Measurements from ENCODE around the gene ATN1.
A peak's percentile ranks its signal among the peaks of the same experiment; 100 is the strongest.
"Not testable (repeated sequence)": the region's sequence is repeated elsewhere in the genome, so short reads cannot be mapped to it uniquely, and the experiment has no call there.

ATN1 gene

DNA sequence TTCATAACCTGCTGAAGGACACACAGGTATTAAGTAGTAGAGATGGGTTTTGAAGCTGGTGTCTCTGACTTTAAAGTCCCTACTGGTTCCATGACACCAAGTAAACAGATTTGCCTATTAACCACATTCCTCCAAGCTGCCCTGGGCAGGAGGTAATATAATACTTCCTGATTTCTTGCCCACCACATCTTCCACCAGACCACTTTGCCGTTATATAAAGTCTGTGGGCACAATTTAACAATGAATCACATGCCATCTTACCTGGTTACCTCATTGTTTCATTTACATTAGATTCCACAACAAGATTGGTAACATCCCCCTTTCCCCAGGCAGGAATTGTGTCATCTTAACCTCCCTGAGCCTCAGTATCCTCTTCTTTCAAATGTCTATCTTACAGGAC is 24.0 kb upstream of the ATN1 start:
- DNase-seq (ENCODE audit: low spot score) = peak; percentile 60

- peak; percentile 96 for DNase-seq (ENCODE audit: low spot score)
These were observed 23.2 kb upstream of the ATN1 start, which contains the start of gene LRRC23 for GRCh38 chr12:6904280-6905276. Gene LRRC23 (plus strand): TSS chr12:6904822. CDS start chr12:6905634, 812 bp downstream.

DNA sequence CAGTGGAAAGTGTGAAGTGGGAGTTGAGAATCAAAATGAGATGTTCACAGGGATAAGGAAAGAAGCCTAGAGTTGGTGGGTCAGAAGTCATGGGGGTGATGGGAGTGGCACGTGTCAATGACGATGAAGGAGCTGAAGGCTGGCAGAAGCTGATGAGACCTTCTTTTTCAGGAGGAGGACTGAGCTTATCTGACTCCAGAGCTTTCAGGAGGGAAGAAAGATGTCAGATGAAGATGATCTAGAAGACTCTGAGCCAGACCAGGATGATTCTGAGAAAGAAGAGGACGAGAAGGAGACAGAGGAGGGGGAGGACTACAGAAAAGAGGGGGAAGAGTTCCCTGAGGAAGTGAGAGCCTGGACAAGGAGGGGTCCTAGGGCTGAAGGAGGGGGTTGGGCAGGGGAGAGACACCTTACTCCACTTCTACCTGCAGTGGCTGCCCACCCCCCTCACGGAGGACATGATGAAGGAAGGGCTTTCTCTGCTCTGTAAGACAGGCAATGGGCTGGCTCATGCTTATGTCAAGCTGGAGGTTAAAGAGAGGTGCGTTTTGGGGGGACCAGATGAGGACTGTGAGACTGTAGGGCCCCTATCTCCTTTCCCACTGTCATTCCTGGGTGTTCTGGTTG is 22.2 kb upstream of the ATN1 start:
- no peak for DNase-seq (ENCODE audit: low spot score)

DNA sequence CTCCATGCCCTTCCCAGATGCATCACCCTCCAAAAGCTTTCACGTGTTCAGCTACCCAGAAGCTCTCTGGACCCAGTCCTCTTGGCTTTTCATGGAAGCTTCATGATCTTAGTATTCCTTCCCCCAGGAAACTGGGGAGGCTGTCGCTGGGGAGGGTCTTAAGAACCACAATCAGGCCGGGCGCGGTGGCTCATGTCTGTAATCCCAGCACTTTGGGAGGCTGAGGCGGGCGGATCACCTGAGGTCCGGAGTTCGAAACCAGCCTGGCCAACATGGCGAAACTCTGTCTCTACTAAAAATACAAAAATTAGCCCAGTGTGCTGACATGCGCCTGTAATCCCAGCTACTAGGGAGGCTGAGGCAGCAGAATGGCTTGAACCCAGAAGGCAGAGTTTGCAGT is 19.6 kb upstream of the ATN1 start:
- not testable (repeated sequence) for DNase-seq (ENCODE audit: low spot score)

- DNase-seq (ENCODE audit: low spot score) = no peak
These were observed 18.2 kb upstream of the ATN1 start for GRCh38 chr12:6909421-6910145.

DNA sequence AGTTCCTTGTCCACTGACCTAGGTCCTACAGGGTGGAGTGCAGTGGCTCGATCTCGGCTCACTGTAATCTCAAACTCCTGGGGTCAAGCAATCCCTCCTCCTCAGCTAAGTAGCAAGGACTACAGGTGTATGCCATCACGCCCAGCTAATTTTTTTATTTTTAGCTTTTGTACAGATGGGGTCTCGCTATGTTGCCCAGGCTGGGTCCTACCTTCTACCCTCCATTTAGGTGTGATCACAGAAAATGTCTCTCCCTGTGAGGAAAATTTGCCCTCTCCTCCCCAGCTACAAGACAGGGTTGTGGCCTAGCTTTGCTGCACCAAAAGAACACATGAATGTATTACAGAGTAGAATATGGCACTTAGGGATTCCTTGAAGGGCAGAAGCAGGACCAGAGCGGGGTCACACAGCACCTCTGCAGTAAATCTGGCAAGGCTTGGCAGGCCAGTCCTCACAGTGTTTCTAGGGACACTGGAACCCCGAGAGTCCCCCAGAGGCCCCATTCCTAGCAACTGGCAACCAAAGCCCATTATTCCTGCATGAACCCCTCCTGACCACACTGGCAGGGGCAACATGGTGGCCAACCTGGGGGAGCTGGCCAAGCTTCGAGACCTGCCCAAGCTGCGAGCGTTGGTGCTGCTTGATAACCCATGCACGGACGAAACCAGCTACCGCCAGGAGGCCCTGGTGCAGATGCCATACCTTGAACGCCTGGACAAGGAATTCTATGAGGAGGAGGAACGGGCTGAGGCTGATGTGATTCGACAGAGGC is 15.4 kb upstream of the ATN1 start:
- no peak for DNase-seq (ENCODE audit: low spot score)

DNA sequence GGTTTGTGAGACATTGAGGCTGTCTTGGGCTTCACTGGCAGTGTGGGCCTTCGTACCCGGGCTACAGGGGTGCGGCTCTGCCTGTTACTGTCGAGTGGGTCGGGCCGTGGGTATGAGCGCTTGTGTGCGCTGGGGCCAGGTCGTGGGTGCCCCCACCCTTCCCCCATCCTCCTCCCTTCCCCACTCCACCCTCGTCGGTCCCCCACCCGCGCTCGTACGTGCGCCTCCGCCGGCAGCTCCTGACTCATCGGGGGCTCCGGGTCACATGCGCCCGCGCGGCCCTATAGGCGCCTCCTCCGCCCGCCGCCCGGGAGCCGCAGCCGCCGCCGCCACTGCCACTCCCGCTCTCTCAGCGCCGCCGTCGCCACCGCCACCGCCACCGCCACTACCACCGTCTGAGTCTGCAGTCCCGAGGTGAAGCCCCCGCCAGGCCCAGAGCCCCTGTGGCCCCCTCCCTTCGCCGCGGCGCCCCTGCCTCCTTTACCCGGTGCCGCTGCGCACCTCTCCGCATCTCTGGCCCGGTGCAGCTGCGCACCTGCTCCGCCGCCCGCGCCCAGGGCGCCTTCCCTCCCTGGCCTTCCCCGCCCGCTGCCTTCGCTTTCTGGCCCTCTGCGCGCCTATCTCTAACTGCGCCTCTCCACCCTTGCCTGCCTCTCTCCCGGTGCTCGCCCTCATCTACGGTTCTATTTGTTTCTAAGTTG is 13.4 kb upstream of the ATN1 start, which contains the start of gene ENO2:
TSS of gene ENO2 (plus strand) at position 335 of the 701 bp plus-strand sequence. CDS start 1,253 bp downstream, outside the sequence.
- DNase-seq (ENCODE audit: low spot score) = peak; percentile 82

DNA sequence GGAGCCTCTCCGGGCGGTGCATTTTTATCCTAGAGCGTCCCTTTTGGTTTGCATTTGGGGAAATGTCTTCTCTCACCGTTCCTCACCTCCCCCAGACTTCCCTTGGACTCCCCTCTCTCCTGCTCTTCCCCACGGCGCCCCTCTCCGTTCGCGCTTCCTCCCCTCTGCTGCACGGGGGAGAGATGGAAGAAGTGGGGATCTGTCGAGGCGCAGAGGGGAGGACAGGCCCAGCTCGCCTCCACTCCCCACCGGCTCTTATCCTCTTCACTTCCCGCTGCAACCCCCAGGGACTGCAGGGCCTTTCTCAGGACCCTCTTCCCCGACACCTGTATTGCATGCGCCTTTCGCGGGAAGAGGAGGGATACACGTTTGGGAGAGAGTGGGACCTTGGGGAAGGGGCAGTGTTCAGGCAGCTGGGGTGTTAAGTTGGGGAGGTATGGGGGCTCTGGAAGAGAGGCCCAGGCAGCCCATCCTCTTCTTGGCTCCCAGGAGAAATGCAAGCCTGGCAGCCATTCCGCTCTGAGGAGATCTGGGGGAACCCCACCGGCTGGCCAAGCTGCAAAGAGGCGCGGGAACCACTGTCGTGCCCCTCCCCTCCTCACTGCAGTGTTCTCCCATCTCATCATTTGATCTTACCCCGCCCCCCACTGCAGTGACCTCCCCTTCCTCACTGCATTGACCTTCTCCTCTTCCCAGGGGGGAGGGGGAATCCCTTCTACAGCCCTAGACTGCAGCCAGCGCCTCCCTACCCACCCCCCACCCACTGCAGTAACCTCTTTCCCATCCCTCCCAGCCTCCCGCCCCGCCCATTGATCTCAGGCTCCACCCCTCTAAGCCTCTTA is 12.6 kb upstream of the ATN1 start:
- DNase-seq (ENCODE audit: low spot score) = no peak

DNA sequence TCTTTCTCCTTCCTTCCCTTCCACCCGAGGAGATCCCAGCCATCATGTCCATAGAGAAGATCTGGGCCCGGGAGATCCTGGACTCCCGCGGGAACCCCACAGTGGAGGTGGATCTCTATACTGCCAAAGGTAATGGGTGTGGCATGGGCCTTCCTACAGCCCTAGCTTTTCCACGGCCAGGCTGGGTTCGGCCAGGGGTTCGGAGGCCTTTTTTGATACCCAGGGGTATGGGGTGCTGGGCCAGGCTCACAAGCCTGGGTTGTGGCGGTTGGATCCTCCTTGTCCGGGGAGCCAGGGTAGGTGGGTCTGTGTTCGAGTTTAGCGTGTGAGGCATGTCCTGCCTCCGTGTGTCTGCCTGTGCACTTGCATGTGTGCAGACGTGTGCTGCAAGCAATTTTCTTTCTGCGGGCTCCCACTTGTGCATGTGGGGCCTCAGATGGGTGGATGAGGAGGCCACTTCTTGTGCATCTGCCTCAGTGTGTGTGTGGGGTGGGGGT is 11.9 kb upstream of the ATN1 start:
- no peak for DNase-seq (ENCODE audit: low spot score)

GRCh38 chr12:6916426-6917200 is 11.1 kb upstream of the ATN1 start:
- no peak for DNase-seq (ENCODE audit: low spot score)

DNA sequence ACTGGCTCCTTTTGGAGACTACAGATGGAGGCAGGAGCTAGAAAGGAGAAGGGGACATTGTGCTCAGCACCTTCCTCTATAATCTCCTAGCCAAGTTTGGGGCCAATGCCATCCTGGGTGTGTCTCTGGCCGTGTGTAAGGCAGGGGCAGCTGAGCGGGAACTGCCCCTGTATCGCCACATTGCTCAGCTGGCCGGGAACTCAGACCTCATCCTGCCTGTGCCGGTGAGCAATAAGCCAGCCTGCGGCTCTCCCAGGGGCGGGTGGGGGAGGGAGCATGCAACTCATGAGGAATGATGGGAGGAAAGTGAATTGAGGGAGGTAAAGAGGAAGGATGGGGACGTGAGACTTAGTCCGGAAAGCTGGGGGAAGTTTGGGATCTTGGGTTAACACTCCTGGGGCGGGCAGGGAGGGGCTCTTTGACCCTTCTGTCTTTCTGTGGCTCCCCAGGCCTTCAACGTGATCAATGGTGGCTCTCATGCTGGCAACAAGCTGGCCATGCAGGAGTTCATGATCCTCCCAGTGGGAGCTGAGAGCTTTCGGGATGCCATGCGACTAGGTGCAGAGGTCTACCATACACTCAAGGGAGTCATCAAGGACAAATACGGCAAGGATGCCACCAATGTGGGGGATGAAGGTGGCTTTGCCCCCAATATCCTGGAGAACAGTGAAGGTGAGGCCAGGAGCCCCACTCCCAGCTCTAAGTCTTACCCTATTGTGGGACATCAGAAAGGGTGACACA is 10.1 kb upstream of the ATN1 start:
- DNase-seq (ENCODE audit: low spot score) = peak; percentile 67

- DNase-seq (ENCODE audit: low spot score) = no peak
These were observed 8.2 kb upstream of the ATN1 start for GRCh38 chr12:6919588-6919987.

DNA sequence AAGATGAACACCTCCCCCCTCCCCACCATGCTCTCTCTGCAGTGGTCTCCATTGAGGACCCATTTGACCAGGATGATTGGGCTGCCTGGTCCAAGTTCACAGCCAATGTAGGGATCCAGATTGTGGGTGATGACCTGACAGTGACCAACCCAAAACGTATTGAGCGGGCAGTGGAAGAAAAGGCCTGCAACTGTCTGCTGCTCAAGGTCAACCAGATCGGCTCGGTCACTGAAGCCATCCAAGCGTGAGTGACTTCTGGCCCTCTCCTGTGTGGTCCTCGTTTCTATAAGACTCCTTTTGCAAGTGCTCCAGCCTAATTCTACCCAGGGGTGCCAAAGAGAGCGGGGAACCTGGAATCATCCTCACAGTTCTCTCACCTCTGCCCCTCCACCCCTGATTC is 6.2 kb upstream of the ATN1 start:
- no peak for DNase-seq (ENCODE audit: low spot score)

GRCh38 chr12:6921996-6922946 is 5.5 kb upstream of the ATN1 start:
- DNase-seq (ENCODE audit: low spot score) = peak; percentile 69

- no peak for DNase-seq (ENCODE audit: low spot score)
These were observed 4.6 kb upstream of the ATN1 start for GRCh38 chr12:6923003-6923732.

DNA sequence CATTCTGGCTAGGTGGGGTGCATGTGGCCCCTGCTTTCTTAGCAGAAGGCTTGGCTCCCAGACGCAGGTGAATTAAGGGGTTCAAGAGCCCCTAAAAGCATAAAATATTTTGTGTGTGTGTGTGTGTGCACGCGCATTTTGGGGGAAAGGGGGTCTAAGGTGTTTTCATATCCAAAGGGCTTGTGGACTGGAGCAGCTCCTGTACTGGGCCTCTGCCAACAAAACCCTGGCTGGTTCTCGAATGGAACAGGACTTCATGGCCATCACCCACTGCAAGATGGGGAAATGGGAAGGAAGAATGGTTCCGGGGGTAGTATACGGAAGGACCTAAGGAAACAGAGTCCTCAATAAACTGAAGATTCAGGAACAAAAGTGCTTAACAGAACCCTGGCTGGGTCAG is 3.9 kb upstream of the ATN1 start:
- no peak for DNase-seq (ENCODE audit: low spot score)

DNA sequence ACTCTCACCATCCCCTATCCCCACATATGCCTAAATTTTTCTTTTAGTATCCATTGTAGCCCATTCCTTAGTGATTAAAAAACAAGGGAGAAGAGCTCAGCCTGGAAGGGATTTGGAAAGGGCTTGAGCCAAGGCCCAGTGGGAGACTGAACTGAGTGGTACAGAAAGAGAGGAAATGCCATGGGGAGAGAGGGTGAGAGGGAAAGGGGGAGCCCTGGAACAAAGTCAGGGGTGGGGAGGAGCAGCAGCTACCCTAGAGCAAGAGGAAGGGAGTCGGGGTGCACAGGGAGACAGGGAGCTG is 2.6 kb upstream of the ATN1 start:
- no peak for DNase-seq (ENCODE audit: low spot score)

Measured in kidney tubule cell (primary cell).